GOT3 (cell line): ENCODE results near the gene GRIK4.

Source experiments
- DNase-seq: peaks from one replicate; lab custom pipeline; 2025; ENCODE audit warnings: mixed read lengths; lab: John Stamatoyannopoulos, UW

Gene GRIK4

GRCh38 chr11:120883404-120884080 is 372.0 kb downstream of the GRIK4 start:
- no peak for DNase-seq

GRCh38 chr11:120884154-120885020 is 372.8 kb downstream of the GRIK4 start:
- DNase-seq = no peak

GRCh38 chr11:120890609-120891320 is 379.2 kb downstream of the GRIK4 start:
- no peak for DNase-seq

- no peak for DNase-seq
Observed at GRCh38 chr11:120893440-120894201, 382.1 kb downstream of the GRIK4 start.

- DNase-seq = no peak
Observed at GRCh38 chr11:120894202-120894985, 382.8 kb downstream of the GRIK4 start.

GRCh38 chr11:120896687-120897086 is 385.1 kb downstream of the GRIK4 start:
- DNase-seq = no peak

- no peak for DNase-seq
Observed at GRCh38 chr11:120898568-120898967, 387.0 kb downstream of the GRIK4 start.

GRCh38 chr11:120899720-120900119 is 388.2 kb downstream of the GRIK4 start:
- DNase-seq = no peak

- DNase-seq = no peak
Observed at GRCh38 chr11:120900643-120901042, 389.1 kb downstream of the GRIK4 start.

- no peak for DNase-seq
Observed at GRCh38 chr11:120903686-120904085, 392.1 kb downstream of the GRIK4 start.

- no peak for DNase-seq
Observed at GRCh38 chr11:120904116-120904515, 392.6 kb downstream of the GRIK4 start.

GRCh38 chr11:120906766-120907165 is 395.2 kb downstream of the GRIK4 start:
- no peak for DNase-seq

GRCh38 chr11:120907971-120908370 is 396.4 kb downstream of the GRIK4 start:
- DNase-seq = no peak

- no peak for DNase-seq
Observed at GRCh38 chr11:120908461-120909181, 397.1 kb downstream of the GRIK4 start.

- no peak for DNase-seq
Observed at GRCh38 chr11:120909676-120910416, 398.3 kb downstream of the GRIK4 start.

GRCh38 chr11:120911943-120912342 is 400.4 kb downstream of the GRIK4 start:
- DNase-seq = no peak

- DNase-seq = no peak
Observed at GRCh38 chr11:120912504-120912903, 401.0 kb downstream of the GRIK4 start.

GRCh38 chr11:120912915-120913314 is 401.4 kb downstream of the GRIK4 start:
- no peak for DNase-seq

- no peak for DNase-seq
Observed at GRCh38 chr11:120914021-120914420, 402.5 kb downstream of the GRIK4 start.

GRCh38 chr11:120914601-120915000 is 403.1 kb downstream of the GRIK4 start:
- DNase-seq = no peak
